ENCODE data around the gene EDIL3.

- no peak for TF ChIP-seq CTCF (IDR thresholded peaks at IDR 0.05)
- no peak for TF ChIP-seq EZH2 (IDR thresholded peaks at IDR 0.05; ENCODE audit: borderline replicate concordance, insufficient read depth, low read depth, low read length, poor library complexity, severe bottlenecking)
Measured at GRCh38 chr5:84131372-84131771, 253.3 kb downstream of the EDIL3 start.

Measured in B cell (primary cell).